Heart right ventricle (tissue), 16 donors: ENCODE measurements around the gene HAUS3. TPM values are rescaled to one million over a fixed set of nuclear protein-coding genes. Genes with fewer than 3 reads are reported as not detected.

Source experiments
- ATAC-seq, 8 donors: fragments of 200-7000 bp; cut with Tn5 transposase; one replicate each; pipeline ENCODE4 v1.9.1; 2020; ENCODE audit warnings: mild to moderate bottlenecking in 8 of 8, moderate library complexity in 8 of 8, moderate number of reproducible peaks in 1 of 8
- DNase-seq, 2 donors: peaks; one replicate each; pipeline ENCODE4 v3.0.0-alpha.2; 2020
- H3K27ac ChIP-seq, 10 donors: fragments of 200-600 bp; sonication (generic) in 2 of 10; one replicate each; pipeline versions ENCODE4 v1.5.0 to v1.8.0; 2020 to 2022; ENCODE audit warnings: mild to moderate bottlenecking in 3 of 10
- H3K27me3 ChIP-seq, 7 donors: fragments of 200-600 bp; one replicate each; pipeline ENCODE4 v1.8.0; 2021 to 2022; ENCODE audit warnings: mild to moderate bottlenecking in 2 of 7
- H3K36me3 ChIP-seq, 9 donors: fragments of 200-600 bp; sonication (generic) in 1 of 9; one replicate each; pipeline versions ENCODE4 v1.5.0 to v1.8.0; 2020 to 2022; ENCODE audit warnings: mild to moderate bottlenecking in 2 of 9
- H3K4me1 ChIP-seq, 9 donors: fragments of 200-600 bp; sonication (generic) in 1 of 9; one replicate each; pipeline versions ENCODE4 v1.5.0 to v1.8.0; 2020 to 2022; ENCODE audit warnings: mild to moderate bottlenecking in 4 of 9
- H3K4me3 ChIP-seq, 10 donors: fragments of 200-600 bp; sonication (generic) in 2 of 10; one replicate each; pipeline versions ENCODE4 v1.5.0 to v1.8.0; 2020 to 2022; ENCODE audit warnings: mild to moderate bottlenecking in 7 of 10, moderate library complexity in 2 of 10
- H3K9me3 ChIP-seq, 11 donors: fragments of 200-600 bp in 10 of 11; sonication (generic) in 2 of 11; one replicate each; pipeline versions ENCODE4 v1.5.0 to v1.8.0; 2013 to 2022; ENCODE audit warnings: mild to moderate bottlenecking in 2 of 11, control low read depth in 1 of 11, moderate library complexity in 1 of 11
- CTCF ChIP-seq, 9 donors: fragments of 200-600 bp; sonication (generic) in 2 of 9; IDR thresholded peaks; one replicate each; pipeline versions ENCODE4 v1.5.0 to v1.8.0; 2021 to 2022; ENCODE audit warnings: antibody characterized with exemption in 9 of 9, mild to moderate bottlenecking in 5 of 9, moderate library complexity in 1 of 9
- WGBS, 2 donors: extraction: QIAGEN DNeasy Blood & Tissue Kit; methylation state at CpG; one replicate each; pipeline ENCODE4 v1.1.7; 2013; ENCODE audit warnings: inconsistent platforms in 1 of 2; 5-methylcytosine and 5-hydroxymethylcytosine counted together
- intact Hi-C, 10 donors: fragments of 100-400 bp; cut with DNase I; formaldehyde crosslinking; loops; one replicate each; pipeline versions ENCODE4 v1.11.1 to v1.14.2; 2022
- polyA plus RNA-seq, 2 donors: library from polyadenylated mRNA; stranded (reverse); fragments of 200-250 nt; gene quantifications; one replicate each; pipeline ENCODE4 v1.2.3, GENCODE V29; 2013
- total RNA-seq, 10 donors: library from RNA; stranded (reverse); fragmentation: NEBNext Ultra II Directional in 3 of 10; extraction: Animal tissue kit (Norgen Biotek cat#: 25700) in 3 of 10; gene quantifications; one replicate each; pipeline versions ENCODE4 v1.2.1 to v1.2.4, GENCODE V29; 2021 to 2023
- donor health status: Arrhythmogenic right ventricular cardiomyopathy.
- donor health status: ischemic (EF 13 %, LVEDD 7.1; RV severe dilation, severe dysfunction).
- donor health status: healthy with polysubstance abuse.
- donor health status: DM: no; HTN: yes; CAD: no.
- donor health status: DM: no; HTN: no; CAD: no.
- donor health status: ischemic (EF 25% LVEDD 6.9; RV normal size, moderate dysfunction).
- donor health status: ischemic (EF 25% LVEDD 5.7; RV mildly dilated, moderate dysfunction).
- donor health status: healthy.
- donor health status: DM: yes; HTN: yes; CAD: no.
- donor health status: Ischemic cardiomyopathy.
- donor health status: ischemic (EF 35%, LVEDD 5.7; RV mildly dilated, moderate dysfunction).
- donor health status: nonischemic (EF 11% LVEDD 7.7; RV severe dilation, severe dysfunction).
- donor health status: DM: yes; HTN: yes; CAD: no.
- donor health status: PGD.
- donor health status: ischemic (EF 29% LVEDD 5.4; RV normal size, mild dysfunction).
- donor health status: nonischemic (EF 23%, LVEDD 6.1; RV moderate dilation, normal function).

The HAUS3 gene
- total and polyA plus RNA-seq, 12 donors, result 3.5 to 10.5 (median 6.5) TPM

GRCh38 chr4:2248044-2248780 is 6.3 kb upstream of the HAUS3 start:
- intact Hi-C loops, result loop anchor here in 1 of 10 donors (10.0 kb wide), 1 partner anchor 107 kb away; no protein-coding TSS in a partner anchor
- ATAC-seq (no peak), DNase-seq (no peak)
- Histone ChIP-seq H3K9me3 (no peaks in the 10 kb centered on the region), H3K27me3 (no peaks in the 10 kb centered on the region), H3K4me3 (no peak overlapping the region), H3K4me1 (peaks cover 2 to 39% (median 27%) of the 10 kb centered on the region in 9 donors), H3K27ac (no peak overlapping the region), H3K36me3 (peaks cover 5 to 66% (median 44%) of the 10 kb centered on the region in 9 donors)
- TF ChIP-seq CTCF (IDR thresholded peaks at IDR 0.05), result no peak
- WGBS, 2 donors, result 86 to 88% methylated on average over 21 of the region's 21 CpGs

GRCh38 chr4:2247128-2248043 is 5.5 kb upstream of the HAUS3 start:
- Histone ChIP-seq H3K9me3 (no peaks in the 10 kb centered on the region), H3K4me3 (no peak overlapping the region), H3K27me3 (no peaks in the 10 kb centered on the region), H3K27ac (no peak overlapping the region), H3K4me1 (peaks cover 0 to 37% (median 24%) of the 10 kb centered on the region in 9 donors), H3K36me3 (peaks cover 3 to 58% (median 41%) of the 10 kb centered on the region in 9 donors)
- 92 to 93% methylated on average over 42 of the region's 42 CpGs for WGBS, 2 donors
- no peak for TF ChIP-seq CTCF (IDR thresholded peaks at IDR 0.05)
- ATAC-seq (no peak), DNase-seq (peak in 1 of 2 donors; percentile 15)
- intact Hi-C loops, result loop anchor here in 1 of 10 donors (10.0 kb wide), 1 partner anchor 107 kb away; no protein-coding TSS in a partner anchor

GRCh38 chr4:2246384-2247127 is 4.6 kb upstream of the HAUS3 start:
- TF ChIP-seq CTCF (IDR thresholded peaks at IDR 0.05), result no peak
- 90 to 91% methylated on average over 19 of the region's 19 CpGs for WGBS, 2 donors

More at GRCh38 chr4:2246384-2247127, 4.6 kb upstream of the HAUS3 start:
- H3K4me1 ChIP-seq, result peaks cover 0 to 39% (median 24%) of the 10 kb centered on the region in 9 donors
- ATAC-seq (no peak), DNase-seq (no peak)
- H3K9me3 ChIP-seq, result no peaks in the 10 kb centered on the region
- peaks cover 3 to 49% (median 35%) of the 10 kb centered on the region in 9 donors for H3K36me3 ChIP-seq
- intact Hi-C loops, result loop anchor here in 1 of 10 donors (10.0 kb wide), 1 partner anchor 108 kb away; no protein-coding TSS in a partner anchor
- no peak overlapping the region for H3K4me3 ChIP-seq
- no peaks in the 10 kb centered on the region for H3K27me3 ChIP-seq
- H3K27ac ChIP-seq, result peak overlapping the region in 2 of 10 donors; percentile 59 to 68
